Heart left ventricle (tissue), 13 donors: ENCODE results near the gene SIVA1.

ENCODE experiments used
- POLR2A ChIP-seq, 2 donors: fragments of 450-650 bp; IDR thresholded peaks; one replicate each; pipeline ENCODE4 v1.6.1; 2017; ENCODE audit warnings: antibody characterized with exemption in 2 of 2, mild to moderate bottlenecking in 2 of 2, moderate library complexity in 2 of 2
- TF ChIP-seq, protein P1 (sequence below), 12 donors: fragments of 200-600 bp; sonication (generic) in 4 of 12; IDR thresholded peaks; one replicate each; pipeline versions ENCODE4 v1.5.0 to v1.8.0; 2018 to 2022; ENCODE audit warnings: antibody characterized with exemption in 12 of 12, mild to moderate bottlenecking in 5 of 12
- donor health status: ischemic (EF 13 %, LVEDD 7.1; RV severe dilation, severe dysfunction).
- donor health status: DM: no; HTN: yes; CAD: no.
- donor health status: DM: no; HTN: no; CAD: no.
- donor health status: ischemic (EF 25% LVEDD 6.9; RV normal size, moderate dysfunction).
- donor health status: ischemic (EF 25% LVEDD 5.7; RV mildly dilated, moderate dysfunction).
- donor health status: ischemic (EF 35%, LVEDD 5.7; RV mildly dilated, moderate dysfunction).
- donor health status: nonischemic (EF 11% LVEDD 7.7; RV severe dilation, severe dysfunction).
- donor health status: DM: yes; HTN: yes; CAD: no.
- donor health status: PGD.
- donor health status: ischemic (EF 29% LVEDD 5.4; RV normal size, mild dysfunction).
- donor health status: nonischemic (EF 23%, LVEDD 6.1; RV moderate dilation, normal function).

- TF ChIP-seq, protein P1, sequence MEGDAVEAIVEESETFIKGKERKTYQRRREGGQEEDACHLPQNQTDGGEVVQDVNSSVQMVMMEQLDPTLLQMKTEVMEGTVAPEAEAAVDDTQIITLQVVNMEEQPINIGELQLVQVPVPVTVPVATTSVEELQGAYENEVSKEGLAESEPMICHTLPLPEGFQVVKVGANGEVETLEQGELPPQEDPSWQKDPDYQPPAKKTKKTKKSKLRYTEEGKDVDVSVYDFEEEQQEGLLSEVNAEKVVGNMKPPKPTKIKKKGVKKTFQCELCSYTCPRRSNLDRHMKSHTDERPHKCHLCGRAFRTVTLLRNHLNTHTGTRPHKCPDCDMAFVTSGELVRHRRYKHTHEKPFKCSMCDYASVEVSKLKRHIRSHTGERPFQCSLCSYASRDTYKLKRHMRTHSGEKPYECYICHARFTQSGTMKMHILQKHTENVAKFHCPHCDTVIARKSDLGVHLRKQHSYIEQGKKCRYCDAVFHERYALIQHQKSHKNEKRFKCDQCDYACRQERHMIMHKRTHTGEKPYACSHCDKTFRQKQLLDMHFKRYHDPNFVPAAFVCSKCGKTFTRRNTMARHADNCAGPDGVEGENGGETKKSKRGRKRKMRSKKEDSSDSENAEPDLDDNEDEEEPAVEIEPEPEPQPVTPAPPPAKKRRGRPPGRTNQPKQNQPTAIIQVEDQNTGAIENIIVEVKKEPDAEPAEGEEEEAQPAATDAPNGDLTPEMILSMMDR (IDR thresholded peaks at IDR 0.05) = no peak
- TF ChIP-seq POLR2A (IDR thresholded peaks at IDR 0.05) = no peak
These were observed 11.7 kb upstream of the SIVA1 start for GRCh38 chr14:104741108-104741802.
